ENCODE data around the gene CCL20.

The CCL20 gene

DNA sequence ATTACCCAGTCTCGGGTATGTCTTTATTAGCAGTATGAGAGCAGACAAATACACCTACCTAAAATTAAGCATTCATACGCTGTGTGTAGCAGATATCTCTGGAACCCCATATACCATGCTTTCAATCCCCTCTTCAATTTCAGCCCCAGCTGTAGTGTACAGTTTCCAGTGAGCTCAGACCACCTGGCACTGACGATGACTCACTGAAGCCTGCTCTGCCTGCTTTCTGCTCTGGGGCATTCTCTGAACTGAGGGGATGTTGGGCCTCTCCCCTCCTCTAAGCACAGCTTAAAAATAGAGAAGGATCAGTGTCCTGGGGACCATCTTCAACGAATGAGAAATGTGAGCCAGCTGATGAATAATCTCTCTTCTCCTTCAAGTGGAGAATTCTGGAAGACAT, 8.7 kb upstream of the CCL20 start:
- DNase-seq, result peak; percentile 34

DNA sequence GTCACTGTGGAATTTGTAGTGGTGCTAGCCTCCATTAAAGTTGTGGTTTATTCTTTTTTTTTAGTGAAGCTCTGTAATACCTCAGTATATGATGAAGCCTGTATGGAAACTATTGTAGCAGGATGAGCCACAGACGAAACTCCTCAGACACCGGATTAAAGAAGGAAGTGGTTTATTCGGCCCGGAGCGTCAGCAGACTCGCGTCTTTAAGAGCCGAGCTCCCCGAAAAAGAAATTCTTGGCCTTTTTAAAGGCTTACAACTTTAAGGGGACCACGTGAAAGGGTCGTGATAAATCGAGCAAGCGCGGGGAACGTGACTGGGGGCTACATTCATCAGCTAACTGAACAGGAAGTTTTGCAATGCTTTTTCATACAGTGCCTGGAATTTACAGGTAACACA, 8.1 kb upstream of the CCL20 start:
- DNase-seq, result no peak

DNA sequence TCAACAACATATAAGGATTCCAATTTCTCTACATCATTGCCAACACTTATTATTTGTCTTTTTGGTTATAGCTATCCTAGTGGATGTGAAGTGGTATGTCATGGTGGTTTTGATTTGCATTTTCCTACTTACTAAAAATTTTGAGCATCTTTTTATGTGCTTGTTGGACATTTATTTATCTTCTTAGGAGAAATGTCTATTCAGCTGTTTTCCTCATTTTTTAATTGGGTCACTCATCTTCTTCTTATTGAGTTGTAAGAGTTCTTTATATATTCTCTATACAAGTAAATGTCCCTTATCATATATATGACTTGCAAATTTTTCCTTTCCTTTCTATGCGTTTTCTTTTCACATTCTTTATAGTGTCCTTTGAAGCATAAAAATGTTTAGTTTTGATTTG, 4.7 kb upstream of the CCL20 start:
- no peak for DNase-seq

DNA sequence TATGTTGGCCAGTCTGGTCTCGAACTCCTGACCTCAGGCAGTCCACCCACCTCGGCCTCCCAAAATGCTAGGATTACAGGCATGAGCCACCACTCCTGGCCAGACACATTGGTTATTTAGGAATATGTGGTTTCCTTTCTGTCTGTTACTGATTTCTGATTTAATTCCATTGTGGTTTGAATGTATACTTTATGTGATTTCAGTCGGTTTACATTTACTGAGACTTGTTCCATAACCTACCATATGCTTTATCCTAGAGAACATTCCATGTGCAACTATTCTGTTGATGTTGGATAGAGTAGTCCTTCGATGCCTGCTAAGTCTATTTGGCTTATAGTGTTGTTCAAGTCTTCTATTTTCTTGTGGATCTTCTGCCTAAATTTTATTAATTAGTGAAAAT, 1.6 kb upstream of the CCL20 start:
- DNase-seq, result no peak

DNA sequence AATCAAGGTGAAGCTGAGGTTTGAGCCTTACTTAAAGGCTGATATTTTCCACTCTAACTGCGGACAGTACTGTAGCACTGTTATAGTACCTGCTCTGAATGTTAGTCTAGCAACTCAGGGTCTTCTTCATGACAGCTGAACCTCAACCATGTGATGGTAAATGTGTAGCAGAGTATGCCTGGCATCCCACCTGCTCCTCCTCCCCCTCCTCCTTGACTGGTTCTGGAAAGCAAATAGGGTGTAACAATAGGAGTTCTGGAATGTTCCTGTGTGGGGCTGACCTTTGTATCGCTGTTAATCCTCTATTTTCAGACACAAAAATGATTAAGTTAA, 447 bp upstream of the CCL20 start:
- DNase-seq, result no peak

DNA sequence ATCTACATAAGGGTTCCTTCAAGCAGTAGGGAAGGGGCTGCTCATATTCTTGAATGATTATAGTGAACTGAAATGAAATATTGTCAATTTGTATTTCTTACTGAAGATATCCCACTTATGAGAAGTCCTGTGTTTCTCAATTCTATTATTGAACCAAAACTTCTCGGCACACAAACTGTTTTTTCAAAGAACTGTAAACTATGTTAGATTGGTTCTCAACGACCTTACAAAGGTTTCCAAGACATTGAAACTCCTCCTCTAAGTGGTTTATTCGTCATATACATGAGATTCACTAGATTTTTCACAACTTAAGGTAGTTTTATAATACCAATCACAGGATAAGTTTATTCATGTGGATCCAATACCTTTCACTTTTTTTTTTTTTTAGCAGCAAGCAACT, 1.4 kb downstream of the CCL20 start:
- DNase-seq, result no peak

DNA sequence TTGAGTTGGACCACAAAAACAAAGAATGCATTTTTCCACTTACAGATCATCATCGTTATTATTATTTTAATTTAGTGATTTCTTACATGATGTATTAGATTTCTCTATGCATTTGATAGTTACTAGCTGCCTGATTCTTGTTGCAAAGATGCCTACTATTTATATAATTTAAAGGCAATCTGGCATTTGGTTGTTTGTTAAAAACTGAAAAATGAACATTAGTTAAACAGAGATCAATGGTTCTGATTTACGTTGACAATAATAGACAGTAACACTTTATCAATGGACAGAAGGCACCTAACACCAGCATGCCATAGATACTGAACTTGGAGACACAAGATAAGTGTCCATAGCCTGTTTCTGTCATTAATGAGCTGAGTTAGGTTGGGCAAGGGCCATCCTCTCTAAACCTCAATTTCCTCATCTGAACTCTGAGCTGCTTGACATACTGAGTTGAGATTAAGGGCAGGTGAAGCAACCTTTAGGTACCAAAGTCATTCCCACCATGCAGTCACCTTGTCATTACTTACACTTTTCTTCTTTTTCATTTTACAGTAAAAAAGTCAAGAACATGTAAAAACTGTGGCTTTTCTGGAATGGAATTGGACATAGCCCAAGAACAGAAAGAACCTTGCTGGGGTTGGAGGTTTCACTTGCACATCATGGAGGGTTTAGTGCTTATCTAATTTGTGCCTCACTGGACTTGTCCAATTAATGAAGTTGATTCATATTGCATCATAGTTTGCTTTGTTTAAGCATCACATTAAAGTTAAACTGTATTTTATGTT, 3.1 kb downstream of the CCL20 start:
- DNase-seq, result no peak

DNA sequence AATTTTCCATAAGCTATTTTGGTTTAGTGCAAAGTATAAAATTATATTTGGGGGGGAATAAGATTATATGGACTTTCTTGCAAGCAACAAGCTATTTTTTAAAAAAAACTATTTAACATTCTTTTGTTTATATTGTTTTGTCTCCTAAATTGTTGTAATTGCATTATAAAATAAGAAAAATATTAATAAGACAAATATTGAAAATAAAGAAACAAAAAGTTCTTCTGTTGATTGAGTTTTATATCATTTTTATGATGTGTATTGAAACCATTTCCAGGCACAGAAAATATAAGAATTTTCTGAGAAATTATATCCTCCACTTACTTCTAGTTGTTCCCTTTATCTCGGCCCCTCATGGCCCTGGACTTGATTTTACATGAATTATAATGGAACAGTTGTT, 3.7 kb downstream of the CCL20 start:
- DNase-seq, result no peak

DNA sequence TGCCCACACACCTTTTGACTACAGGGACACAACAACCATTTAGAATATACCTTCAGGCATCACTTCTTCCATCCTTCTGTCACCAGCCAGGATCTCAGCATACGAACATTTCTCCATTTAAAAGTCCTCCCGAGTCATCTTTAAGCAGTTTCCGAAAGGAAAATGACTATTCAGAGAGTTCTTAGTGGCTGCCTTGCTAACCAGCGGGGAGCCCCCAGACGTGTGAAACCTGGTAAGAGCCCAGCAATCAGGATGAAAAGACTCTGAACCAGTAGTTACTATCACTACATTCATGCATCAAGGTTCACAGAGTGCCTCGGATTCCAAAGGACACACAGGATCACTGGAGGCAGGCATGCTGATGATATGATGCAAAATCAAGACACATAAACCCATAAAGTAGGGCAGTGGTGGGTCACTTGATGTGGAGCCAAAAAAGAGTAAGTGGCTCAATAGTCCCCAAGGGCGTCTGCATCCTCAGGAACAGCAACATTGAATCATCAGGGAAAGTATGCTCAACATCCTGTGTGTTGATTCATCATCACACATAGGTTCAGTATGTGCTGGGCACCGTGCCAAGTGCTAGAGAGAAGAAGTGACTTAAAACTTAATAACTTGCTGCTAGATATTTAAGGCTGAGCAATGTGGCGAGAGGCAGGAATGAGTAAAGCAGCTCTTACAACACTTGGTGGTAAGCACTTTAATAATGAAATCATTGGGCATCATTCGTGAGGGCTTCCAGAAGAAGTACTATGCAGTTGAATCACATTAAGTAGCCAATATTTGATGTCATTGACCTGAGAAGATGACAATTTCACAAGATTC, 4.4 kb downstream of the CCL20 start:
- DNase-seq, result peak; percentile 100

DNA sequence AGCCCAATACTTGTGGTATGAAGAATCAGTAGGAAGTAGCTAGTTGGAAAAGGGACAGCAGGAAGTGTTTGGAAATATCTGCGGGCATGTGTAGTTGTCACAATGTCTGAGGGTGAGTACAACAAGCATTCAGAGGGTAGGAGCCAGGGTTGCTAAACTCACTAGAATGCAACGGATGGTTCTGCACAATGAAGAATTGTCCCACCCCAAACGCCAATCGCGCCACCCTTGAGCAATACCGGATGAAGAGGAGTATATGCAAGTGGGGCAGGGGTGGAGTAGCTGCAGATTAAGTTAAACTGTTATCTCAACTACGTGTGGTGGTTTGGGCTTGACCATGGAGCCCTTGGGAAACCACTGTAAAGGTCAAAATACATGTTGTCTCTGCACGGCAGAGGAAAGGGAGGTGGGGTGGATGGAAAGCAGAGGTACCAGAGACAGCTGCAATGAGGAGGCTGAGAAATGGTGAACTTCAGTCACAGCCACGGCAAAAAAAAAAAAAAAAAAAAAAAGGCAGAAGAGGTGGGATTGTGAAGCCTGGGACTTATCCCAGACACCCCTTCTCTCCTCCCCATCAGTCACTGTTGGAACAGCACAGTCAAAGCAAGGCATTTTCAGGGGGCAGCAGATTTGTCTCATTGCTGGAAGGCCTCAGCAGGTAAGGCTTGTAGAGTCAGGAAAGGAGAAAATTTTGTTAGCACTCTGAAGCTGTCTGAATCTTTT, 5.2 kb downstream of the CCL20 start:
- no peak for DNase-seq

DNA sequence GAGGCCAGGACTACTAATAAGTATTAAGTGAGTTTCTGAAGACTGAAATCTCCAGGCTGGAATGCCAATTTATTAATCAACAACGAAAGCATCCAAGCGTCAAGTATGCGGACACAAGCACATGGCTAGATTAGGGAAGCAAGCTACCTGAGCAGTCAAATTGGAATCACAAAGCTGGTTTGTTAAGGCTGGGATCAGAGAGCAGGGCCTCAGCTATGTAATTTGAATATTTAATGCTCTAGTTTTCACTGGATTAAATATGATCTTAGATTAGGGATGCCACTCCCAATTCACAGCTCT, 5.7 kb downstream of the CCL20 start:
- DNase-seq, result no peak

DNA sequence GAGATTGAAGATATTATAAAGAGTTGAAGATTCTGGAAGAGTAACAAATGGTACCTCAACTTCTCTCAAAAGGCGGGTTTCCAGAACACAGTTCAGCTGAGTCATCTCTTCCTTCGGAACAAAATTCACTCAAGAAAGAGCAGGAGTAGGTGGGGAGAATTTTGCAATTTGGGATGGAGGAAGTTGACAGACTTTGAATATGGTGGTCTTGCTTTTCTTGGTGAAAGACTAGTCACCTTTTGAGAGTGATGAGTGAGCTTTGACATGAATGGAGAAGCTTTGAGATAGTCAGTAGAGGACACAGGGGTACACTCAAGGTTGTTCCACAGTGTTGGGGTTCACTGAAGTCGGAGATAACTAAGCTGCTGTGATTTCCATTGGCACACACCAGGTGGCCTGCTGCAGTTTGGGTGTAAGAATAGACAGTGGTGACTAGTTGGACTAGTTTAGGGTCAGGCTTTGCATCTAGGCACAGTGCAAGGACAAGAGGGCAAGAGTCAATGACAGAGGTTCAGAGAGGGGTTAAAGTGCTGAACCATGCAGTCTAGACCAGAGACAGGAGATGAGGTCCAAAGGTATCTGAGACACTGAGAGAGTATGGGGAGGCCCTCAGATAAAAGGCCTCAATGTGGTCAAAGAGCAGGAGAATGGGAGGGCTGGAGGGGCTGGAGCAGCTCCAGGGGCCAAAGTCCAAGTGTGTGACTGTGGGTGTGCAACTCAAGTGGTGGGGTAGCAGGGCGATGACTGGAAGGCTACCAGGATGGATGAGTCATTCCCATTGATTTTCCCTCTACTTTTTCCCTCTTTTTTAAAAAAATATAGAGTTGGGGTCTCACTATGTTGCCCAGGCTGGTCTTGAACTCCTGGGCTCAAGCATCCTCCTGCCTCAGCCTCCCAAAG, 7.7 kb downstream of the CCL20 start:
- DNase-seq, result peak; percentile 14

DNA sequence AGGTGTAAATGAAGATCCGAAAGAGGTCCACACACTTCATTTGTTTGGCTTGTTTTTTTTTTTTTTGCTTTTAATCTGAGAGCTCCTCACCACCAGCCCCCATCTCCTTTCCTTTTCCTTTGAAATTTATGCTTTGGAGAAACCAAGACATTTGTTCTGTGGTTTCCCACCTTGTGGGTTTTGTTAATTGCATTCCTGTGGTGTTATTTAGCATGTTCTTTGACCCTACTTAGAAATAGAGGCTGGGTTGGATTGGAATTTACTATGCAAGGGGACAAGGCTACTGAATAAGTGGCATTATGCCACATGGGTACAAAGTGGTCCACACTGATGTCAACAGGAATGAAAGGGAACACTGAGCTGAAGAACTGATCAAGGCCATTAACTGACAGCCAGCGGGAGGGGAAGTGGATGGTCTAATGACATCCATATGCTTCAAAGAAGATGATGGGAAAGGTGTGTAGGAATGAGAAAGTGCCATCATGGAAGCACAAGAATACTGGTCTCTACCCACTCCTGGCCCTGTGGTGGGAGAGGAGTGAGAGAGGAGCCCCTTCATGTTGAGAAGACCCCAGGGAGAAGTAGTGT, 8.9 kb downstream of the CCL20 start:
- peak; percentile 29 for DNase-seq

DNA sequence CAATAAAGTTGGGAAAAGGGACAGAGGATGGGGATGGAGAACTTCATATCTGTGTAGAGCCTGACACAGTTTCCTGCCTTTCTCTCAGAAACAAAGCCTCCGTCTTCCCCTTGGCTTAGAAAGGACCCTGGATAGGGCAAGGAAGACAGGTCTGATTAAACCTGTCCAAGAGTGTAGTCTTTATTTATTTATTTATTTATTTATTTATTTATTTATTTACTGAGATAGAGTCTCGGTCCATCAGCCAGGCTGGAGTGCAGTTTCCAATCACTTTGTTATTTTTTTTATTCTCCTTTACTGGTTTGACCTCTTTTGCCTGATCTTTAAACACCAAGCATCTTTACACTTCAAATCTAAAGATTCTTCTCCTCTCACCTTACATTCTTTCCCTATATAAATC, 10.3 kb downstream of the CCL20 start:
- no peak for DNase-seq

DNA sequence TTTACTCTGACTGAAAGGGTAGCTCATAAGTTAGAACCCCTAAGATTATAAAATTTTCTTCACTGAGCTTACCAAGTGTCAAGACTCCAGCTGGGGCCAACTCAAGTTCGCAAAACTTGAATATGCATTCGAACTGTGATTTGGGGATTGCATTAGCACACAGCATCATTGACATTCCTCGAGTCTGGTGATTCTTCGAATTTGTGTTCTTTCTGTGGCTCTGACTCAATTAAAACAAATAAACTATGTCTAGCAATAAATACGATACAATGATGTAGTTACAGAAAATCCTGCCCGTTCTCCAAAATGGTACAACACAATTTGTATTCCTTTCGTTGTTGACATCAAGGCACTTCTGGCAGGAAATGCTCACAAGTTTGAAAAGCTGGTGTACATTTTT, 11.1 kb downstream of the CCL20 start:
- no peak for DNase-seq

DNA sequence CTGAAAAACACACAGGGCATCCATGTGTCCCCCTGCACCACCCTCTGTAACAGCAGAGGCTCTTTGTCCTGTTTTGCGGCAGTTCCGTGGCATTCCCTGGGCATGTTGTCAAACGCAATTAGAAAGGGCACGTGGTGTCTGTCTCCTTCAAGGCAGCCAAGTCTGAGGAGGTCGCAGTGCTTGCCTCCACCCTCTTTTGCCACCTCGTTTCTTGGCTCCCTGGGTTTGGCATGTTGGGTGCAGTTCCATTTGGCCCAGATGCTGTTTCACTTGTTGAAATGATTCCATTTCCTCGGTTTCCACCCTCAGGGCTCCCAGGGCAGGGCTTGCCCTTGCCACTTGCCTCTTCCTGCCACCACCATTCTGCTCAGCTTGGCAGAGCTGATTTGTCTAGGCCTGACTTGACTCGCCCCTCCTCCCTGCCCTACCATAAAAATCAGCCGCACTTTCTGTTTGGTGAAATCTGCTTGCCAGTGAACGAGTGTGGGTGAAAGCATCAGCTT, 12.4 kb downstream of the CCL20 start:
- DNase-seq, result no peak

DNA sequence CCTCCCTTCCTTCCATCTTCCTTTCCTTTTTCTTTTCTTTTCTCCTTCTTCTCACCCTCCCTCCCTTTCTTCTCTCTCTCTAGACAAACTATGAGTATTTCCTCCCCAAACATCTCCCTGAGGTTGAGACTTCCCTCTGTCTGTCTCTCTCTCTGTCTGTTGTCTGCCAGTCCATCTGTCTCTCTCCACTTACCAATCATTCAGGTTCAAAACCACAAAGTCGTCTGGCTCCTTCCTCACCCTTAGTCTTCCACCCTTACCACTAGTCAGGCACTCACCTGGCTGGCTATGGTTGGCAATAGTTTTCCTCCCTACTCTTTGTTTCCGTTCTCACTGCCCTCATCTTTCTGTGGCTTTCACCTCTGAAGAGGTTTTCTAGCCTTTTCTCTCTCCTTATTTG, 12.9 kb downstream of the CCL20 start:
- no peak for DNase-seq

DNA sequence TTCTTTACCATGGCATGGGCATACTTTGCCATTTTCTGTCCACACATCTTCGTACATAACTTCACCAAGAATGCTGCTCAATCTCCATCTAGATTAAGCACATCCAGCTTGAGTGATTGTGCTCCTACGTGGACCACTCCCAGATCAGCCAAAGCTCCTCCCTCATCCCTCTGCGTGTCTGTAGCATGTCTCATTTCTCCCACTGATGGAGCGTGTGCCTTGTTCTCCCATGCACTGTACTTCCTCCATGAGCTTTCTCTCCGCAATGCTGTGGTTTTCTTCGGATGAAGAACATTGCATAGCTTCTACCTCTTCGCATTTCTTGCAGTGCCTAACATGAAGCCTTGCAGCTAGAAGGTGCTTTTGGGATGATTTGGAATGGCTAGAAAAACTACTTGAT, 13.5 kb downstream of the CCL20 start:
- no peak for DNase-seq

DNA sequence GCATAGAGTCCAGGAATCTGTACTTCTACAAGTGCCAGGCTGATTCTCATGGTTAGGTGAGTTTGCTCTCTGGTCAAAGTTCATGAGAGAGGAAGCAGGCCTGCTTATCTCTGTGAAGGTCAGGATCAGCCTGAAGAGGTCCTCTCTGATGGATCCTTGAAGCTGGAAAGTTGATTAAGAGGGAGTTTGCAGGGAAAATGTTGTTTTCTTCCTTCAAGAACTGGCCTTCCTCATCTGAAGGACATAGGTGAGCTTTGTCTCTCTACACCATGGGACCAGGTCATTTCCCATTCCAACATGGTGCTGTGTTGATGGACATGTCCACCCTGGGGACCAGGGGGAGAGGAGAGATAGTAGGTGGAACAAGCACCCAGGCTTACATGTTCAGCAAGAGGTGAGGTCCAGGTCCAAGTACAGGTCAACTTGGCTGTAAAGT, 14.9 kb downstream of the CCL20 start:
- DNase-seq, result no peak

DNA sequence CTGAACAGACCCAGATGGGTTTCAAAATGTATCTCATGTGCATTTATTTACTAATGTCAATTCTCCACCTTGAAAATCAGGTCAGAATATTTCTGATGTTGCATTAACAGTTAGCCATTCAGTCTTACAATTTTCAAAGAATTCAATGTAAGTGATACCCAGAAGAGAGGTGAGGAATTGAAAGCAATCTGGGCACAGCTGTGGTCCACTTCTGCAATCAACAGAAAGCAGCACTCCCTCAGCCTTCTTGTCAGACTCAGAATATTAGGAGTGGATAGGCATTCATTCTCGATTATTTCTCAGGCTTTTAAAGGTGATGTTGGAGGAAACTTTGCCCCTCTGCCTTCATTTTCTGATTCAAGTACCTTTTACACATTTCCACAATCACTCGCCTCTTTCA, 15.7 kb downstream of the CCL20 start:
- no peak for DNase-seq

DNA sequence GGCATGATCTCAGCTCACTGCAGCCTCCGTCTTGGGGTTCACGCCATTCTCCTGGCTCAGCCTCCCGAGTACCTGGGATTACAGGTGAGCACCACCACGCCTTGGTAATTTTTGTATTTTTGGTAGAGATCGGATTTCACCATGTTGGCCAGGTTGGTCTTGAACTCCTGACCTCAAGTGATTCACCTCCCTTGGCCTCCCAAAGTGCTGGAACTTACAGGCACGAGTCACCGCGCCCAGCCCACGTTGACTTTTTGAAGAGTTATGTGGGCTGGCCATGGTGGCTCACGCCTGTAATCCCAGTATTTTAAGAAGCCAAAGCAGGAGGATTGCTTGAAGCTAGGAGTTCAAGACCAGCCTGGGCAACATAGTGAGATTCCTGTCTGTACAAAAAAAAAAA, 20.8 kb downstream of the CCL20 start:
- DNase-seq, result peak; percentile 40

DNA sequence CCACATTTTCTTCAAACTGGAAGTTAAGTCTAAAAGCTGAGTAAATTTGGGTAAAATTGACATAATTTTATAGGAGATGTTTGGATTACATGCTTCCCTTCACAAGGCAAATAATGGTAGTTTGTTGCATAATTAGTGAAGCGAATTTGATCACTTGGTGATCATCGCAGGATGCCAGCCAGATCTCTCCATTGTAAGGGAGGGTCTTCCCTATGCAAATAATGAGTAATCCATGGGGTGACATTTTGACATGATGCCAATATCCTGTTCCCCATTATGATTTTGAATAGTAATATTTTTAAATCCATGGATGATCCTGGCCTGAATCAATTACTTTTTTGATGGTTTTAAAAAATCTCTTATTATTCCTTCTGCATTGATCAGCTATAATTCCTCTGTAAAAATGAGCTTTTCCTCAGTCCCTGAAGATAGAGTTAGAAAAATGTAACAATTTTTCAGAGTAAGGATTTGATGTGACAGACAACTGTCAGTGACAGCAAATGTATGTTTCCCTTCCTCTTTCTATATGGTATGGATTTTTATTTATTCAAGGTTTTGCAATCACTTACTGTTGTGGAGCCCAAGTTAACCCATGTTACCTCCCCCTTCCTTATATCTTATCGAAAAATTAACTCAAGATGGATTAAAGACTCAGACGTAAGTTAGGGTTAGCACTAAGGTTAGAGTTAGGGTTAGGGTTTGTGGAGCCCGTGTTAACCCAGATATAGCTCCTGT, 21.4 kb downstream of the CCL20 start:
- DNase-seq, result no peak

All from EL (cell line).